Measurements from ENCODE around the gene ZCCHC10.
A peak's percentile ranks its signal among the peaks of the same experiment; 100 is the strongest.
"Not testable (repeated sequence)": the region's sequence is repeated elsewhere in the genome, so short reads cannot be mapped to it uniquely, and the experiment has no call there.

ZCCHC10 gene

DNA sequence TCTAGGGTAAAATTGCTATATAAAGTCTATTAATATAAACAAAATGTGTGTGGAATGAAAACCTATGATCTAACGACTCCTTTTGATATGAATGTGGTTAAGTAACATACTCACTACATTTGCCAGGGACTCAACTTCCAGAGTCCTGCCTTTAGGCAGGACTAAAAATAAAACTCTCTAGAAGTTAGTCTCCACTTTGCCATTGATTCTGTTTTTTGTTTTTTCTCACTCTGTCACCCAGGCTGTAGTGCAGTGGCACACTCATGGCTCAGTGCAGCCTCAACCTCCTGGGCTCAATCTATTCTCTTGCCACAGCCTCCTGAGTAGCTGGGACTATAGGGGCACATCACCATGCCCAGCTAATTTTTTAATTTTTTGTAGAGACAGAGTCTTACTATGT lies 30.0 kb downstream of the ZCCHC10 start:
- H3K4me3 ChIP-seq (ENCODE audit: low read length) = no peak overlapping the region
- no peak for DNase-seq (ENCODE audit: low read depth, low spot score)

DNA sequence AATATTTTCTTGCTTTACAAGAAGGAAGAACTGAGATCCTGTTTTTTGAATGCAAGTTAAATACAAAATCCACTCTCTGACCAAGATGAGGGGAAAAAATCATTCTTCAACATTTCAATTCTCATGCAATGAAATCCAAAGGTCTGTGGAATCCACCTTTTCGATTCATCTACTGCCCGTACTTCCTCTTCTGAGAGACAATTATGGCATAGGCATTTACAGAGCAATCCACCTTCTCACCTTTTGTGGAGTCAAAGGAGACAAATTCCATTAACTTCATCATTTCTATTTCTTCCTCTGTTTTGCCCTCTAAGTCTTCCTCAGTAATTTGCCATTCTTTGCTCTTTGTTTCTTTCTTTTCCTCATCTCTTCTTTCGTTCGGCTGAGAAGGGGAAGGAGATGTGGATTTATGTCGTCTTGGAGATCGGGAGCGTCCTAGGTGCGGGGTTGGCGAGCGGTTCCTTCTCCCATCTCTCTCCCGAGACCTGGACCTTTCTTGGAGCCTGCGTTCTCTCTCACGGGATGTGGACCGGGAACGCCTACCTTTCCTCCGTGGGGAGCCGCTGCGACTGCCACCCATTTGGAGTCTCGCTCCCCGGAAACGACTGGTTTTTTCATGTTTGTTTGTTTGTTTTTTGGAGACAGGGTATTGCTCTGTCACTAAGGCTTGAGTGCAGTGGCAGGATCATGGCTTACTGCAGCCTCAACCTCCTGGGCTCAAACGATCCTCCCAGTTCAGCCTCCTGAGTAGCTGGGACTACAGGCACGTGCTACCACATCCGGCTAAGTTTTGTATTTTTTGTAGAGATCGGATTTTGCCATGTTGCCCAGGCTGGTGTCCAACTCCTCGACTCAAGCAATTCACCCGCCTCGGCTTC lies 38.6 kb downstream of the ZCCHC10 start:
- DNase-seq (ENCODE audit: low read depth, low spot score) = no peak
- H3K4me3 ChIP-seq (ENCODE audit: low read length) = no peak overlapping the region

DNA sequence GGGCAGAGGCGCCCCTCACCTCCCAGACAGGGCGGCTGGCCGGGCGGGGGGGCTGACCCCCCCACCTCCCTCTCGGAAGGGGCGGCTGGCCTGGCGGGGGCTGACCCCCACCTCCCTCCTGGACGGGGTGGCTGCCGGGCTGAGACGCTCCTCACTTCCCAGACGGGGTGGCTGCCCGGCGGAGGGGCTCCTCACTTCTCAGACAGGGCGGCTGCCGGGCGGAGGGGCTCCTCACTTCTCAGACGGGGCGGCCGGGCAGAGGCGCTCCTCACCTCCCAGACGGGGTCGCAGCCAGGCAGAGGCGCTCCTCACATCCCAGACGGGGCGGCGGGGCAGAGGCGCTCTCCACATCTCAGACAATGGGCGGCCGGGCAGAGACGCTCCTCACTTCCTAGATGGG lies 43.4 kb downstream of the ZCCHC10 start:
- not testable (repeated sequence) for H3K4me3 ChIP-seq (ENCODE audit: low read length); DNase-seq (ENCODE audit: low read depth, low spot score)

DNA sequence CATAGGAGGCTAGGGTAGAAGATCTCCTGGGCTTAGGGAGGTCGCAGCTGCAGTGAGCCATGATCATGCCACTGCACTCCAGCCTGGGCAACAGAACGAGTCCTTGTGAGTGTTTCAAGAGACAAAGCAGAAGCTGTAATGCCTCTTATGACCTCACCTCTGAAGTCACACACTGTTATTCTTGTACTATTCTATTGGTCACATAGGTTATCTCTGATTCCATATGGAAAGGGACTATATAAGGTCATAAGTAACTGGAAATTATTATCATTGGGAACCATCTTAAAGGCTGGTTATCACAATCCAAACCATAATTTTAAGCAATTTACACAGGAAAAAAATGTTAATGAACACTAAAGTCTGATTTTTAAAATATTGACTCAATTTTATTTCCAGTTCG lies 45.1 kb downstream of the ZCCHC10 start:
- no peak overlapping the region for H3K4me3 ChIP-seq (ENCODE audit: low read length)
- DNase-seq (ENCODE audit: low read depth, low spot score) = no peak

DNA sequence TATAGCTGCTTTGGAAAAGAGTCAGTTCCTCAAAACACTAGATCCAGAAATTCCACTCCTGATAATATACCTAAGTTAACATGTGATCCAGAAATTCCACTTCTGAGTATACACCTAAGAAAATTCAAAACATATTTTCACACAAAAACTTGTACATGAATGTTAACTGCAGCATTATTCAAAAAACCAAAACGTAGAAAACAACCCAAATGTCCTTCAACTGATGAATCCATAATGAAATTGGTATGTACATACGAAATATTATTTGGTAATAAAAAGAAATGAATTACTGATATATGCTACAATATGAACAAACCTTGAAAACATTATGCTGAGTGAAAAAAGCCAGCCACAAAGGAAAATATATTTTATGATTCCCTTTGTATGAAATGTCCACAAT lies 46.4 kb downstream of the ZCCHC10 start:
- no peak overlapping the region for H3K4me3 ChIP-seq (ENCODE audit: low read length)
- no peak for DNase-seq (ENCODE audit: low read depth, low spot score)

DNA sequence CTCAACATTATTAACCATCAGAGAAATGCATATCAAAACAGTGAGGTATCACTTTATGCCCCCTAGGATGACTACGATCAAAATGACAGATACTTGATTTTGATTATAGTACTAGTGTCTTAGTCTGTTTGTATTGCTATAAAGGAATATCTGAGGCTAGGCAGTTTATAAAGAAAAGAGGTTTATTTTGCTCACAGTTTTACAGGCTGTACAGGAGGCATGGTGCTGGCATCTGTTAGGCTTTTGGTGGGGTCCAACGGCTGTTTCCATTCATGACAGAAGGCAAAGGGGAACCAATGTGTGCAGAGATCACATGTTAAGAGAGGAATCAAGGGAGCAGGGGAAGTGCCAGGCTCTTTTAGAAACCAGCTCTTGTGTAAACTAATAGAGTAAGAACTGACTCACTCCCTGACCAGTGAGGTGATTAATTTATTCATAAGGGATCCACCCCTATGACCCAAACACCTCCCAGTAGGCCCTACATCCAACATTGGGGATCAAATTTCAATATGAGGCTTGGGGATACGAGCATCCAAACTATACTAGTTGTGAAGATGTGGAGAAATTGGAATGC lies 46.9 kb downstream of the ZCCHC10 start:
- DNase-seq (ENCODE audit: low read depth, low spot score) = no peak
- H3K4me3 ChIP-seq (ENCODE audit: low read length) = no peak overlapping the region

DNA sequence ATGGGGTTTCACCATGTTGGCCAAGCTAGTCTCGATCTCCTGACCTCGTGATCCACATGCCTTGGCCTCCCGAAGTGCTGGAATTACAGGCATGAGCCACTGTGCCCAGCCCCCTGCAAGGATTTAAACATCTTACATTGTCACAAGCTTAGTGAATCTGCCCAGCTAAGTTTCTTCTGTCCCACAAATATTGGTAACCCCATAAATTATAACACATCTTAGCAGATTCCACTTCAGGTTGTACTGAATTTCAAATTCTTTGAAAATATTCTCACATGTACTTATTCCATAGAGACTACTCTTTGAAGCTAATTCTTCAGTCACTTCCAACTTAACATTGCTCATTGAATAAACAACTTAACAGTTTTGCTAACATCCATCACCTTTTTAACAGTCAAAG lies 49.5 kb downstream of the ZCCHC10 start:
- no peak for DNase-seq (ENCODE audit: low read depth, low spot score)
- H3K4me3 ChIP-seq (ENCODE audit: low read length) = no peak overlapping the region

DNA sequence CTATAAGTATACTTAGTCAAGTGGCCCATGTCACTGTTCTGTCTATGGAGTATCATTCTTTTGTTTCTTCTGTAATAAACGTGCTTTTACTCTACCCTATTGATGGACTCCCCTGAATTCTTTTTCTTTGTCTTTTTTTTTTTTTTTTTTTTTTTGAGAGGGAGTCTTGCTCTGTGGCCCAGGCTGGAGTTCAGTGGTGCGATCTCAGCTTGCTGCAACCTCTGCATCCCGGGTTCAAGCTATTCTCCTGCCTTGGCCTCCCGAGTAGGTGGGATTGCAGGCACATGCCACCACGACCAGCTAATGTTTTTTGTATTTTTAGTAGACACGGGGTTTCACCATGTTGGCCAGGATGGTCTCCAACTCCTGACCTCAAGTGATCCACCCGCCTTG lies 53.9 kb downstream of the ZCCHC10 start:
- DNase-seq (ENCODE audit: low read depth, low spot score); H3K4me3 ChIP-seq (ENCODE audit: low read length): not testable (repeated sequence)

DNA sequence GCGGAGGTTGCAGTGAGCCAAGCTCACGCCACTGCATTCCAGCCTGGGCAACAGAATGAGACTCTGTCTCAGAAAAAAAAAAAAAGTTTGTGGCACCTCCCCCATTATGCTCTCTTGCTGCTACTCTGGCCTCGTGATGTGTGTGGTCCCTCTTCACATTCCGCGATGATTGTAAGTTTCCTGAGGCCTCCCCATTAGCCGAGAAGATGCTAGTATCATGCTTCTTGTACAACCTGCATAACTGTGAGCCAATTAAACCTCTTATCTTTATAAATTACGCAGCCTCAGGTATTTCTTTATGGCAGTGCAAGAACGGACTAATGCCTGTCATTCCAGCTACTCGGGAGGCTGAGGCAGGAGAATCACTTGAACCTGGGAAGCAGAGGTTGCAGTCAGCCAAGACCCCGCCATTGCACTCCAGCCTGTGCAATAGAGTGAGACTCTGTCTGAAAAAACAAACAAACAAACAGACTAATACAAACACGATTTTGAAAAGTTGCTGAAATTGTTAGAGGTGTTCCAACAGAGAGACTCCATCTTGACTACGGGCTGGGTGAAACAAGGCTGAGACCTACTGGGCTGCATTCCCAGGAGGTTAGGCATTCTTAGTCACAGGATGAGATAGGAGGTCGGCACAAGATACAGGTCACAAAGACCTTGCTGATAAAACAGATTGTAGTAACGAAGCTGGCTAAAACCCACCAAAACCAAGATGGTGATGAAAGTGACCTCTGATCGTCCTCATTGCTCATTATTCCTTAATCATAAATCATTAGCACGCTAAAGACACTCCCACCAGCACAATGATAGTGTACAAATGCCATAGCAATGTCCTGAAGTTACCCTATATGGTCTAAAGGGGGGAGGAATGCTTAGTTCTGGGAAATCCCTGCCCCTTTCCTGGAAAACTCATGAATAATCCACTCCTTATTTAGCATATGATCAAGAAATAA lies 54.6 kb downstream of the ZCCHC10 start:
- no peak for DNase-seq (ENCODE audit: low read depth, low spot score)

DNA sequence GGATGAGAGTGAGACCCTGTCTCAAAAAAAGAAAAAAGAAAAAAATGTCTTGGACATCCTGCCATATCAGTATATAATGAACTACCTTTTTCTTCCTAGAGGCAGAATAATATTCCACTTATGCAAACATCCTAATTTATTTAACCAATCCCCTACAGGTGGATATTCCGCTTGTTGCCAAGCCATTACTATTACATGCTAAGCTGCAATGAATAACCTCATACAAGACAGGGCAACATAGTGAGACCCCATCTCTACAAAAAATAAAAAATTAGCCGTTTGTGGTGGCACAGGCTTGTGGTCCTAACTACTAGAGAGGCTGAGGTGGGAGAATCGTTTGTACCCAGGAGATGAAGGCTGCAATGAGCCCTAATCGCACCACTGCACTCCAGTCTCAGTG lies 61.2 kb downstream of the ZCCHC10 start:
- DNase-seq (ENCODE audit: low read depth, low spot score) = no peak
- no peak overlapping the region for H3K4me3 ChIP-seq (ENCODE audit: low read length)

More for the DNA sequence above, 54.6 kb downstream of the ZCCHC10 start:
- H3K4me3 ChIP-seq (ENCODE audit: low read length) = no peak overlapping the region

DNA sequence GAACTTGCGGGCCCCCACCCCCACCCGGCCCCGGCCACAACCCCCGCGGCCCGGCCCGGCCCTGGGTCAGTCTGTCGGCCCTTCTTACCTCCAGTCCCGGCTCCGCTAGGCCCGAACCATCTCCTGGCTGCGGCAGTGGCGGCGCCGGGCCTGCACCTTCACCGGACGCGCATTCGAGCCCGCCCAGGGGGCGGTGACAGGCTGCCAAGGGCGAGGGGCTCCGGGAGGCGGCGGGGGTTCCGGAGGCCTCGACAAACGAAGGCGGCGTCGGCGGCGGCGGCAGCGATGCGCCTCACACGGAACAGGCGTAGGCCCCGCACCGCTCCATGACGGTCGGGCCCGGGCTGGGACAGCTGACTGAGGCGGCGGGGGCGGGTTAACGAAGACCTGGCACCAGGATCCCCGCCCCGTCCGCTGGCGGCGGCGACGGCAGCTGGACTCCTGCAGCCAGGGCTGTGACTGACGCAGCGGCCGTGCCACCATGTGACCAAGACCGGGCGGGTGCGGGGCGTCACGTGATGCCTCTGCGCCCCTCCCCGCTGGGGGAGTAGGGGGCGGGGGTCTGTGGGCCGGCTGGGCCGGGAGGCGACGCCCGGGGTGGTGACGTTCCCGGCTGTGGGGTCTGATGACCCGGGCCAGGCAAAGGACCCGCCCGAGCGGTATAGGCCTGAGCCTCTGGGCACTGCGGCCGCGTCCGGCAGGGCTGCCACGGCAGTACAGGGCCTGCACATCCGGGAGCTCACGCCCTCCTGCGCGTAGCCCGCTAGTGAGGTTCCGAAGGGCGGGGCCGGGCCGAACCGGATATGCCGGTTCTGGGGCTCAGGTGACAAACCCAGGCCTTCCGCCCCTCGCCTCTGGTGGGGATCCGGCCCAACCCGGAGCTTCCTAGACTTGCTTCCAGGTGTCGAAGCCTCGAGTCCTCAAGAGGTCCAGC lies 62.9 kb downstream of the ZCCHC10 start, which contains the start of gene AFF4:
Gene AFF4, minus strand, starts transcription at position 464 of the 934 bp plus-strand sequence. CDS start 26,445 bp downstream, outside the sequence.
- peak; percentile 60 for DNase-seq (ENCODE audit: low read depth, low spot score)
- H3K4me3 ChIP-seq (ENCODE audit: low read length) = peak within 1 kb of the TSS; percentile 59

DNA sequence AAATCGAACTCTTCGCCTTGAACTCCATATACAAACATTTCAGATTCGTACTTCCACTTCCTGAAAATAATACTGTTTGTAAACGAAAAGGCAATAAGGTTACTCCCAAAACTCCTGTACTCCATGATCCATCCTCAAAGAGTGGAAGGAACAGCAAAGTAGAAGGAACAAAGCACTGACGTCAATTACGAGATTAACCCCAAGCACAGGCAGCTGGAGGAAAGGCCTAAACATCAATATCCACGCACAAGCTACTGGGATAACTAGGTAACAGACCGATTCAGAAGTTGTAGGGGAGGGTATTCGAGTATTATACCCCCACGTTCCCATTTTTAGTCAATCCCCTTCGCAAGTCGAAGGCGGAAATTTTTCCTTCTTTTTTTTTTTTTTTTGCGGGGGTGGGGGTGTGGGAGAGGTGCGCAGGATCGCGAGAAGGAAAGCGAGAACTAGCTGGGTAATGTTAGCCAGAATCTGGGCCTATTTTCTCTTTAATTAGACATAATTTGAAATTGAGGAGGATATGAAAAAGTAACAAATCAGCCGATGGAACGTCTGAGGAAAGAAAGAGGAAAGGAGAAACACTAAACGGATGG lies 63.8 kb downstream of the ZCCHC10 start:
- peak; percentile 19 for DNase-seq (ENCODE audit: low read depth, low spot score)
- H3K4me3 ChIP-seq (ENCODE audit: low read length) = peak overlapping the region; percentile 59

DNA sequence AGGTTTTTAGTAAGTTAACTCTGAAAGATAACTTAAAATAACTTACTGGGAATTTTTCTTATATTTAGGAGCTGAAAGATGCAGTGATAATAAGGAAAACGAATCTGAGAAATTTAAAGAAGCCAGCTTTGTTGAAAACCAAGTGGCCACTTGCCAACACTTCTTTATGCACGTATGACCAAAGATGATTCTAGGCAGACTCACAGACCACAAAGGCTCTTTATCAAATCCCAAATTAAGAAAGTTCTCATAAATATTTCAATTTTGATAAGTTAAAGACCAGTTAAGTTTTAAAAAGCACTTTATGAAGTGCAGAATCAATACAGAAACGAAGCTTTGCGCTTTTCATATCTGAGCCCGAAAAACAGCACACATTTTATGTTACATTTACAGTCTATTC lies 64.5 kb downstream of the ZCCHC10 start:
- DNase-seq (ENCODE audit: low read depth, low spot score) = no peak
- peak overlapping the region; percentile 59 for H3K4me3 ChIP-seq (ENCODE audit: low read length)

DNA sequence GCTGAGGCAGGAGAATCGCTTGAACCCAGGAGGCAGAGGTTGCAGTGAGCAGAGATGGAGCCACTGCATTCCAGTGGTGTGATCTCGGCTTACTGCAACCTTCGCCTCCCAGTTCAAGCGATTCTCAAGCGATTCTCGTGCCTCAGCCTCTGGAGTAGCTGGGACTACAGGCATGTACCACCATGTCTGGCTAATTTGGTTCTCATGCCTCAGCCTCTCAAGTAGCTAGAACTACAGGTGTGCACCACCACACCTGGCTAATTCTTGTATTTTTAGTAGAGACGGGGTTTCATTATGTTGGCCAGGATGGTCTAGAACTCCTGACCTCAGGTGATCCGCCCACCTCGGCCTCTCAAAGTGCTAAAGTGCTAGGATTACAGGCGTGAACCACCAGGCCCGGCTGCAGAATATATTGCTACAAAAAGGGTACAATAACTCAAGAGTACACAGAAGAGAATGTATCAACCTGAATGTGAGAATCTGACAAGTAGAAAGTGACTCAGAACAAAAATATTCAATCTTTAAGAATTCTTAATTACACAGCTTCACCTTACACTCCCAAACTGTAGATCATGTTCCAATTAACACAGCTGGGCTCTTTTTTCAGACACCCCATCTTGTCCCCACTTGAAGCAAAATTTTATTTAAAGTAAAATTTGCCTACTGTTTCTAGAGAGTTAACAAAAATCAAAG lies 65.1 kb downstream of the ZCCHC10 start:
- not testable (repeated sequence) for DNase-seq (ENCODE audit: low read depth, low spot score); H3K4me3 ChIP-seq (ENCODE audit: low read length)

DNA sequence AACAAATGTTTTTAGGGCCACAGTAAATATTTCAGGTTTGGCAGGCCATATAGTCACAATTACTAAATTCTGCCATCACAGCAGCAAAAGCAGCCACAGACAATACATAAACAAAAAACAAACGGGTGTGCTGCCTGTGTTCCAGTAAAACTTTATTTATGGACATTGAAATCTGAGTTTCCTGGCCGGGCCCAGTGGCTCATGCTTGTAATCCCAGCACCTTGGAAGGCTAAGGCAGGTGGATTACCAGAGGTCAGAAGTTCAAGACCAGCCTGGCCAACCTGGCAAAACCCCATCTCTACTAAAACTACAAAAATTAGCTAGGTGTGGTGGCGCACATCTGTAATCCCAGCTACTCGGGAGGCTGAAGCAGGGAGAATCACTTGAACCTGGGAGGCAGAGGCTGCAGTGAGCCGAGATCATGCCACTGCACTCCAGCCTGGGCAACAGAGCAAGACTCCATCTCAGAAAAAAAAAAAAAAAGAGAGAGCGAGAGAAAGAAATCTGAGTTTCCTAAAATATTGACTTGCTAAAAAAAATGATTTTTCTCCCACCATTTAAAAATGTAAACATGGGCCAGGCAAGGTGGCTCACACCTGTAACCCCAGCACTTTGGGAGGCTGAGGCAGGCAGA lies 70.1 kb downstream of the ZCCHC10 start:
- not testable (repeated sequence) for DNase-seq (ENCODE audit: low read depth, low spot score)

DNA sequence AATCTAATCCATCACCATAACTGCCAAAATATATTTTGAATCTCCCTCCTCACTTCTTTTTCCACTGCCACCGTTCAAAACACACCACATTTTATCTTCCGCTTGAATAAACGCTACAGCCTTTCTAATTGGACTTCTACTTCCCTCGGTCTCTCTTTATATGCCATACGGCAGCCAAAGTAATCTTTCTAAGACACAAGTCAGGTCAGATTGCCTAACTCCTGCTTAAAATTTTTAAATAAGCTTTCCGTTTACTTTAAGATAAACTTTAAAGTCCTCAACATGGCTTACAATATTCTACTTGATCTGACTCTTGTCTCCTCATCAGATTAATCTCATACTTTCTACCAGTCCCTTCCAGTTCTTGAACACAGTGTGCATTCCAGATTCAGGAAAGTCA lies 72.6 kb downstream of the ZCCHC10 start:
- DNase-seq (ENCODE audit: low read depth, low spot score) = no peak
- H3K4me3 ChIP-seq (ENCODE audit: low read length) = no peak overlapping the region

More for the DNA sequence above, 70.1 kb downstream of the ZCCHC10 start:
- H3K4me3 ChIP-seq (ENCODE audit: low read length) = not testable (repeated sequence)

DNA sequence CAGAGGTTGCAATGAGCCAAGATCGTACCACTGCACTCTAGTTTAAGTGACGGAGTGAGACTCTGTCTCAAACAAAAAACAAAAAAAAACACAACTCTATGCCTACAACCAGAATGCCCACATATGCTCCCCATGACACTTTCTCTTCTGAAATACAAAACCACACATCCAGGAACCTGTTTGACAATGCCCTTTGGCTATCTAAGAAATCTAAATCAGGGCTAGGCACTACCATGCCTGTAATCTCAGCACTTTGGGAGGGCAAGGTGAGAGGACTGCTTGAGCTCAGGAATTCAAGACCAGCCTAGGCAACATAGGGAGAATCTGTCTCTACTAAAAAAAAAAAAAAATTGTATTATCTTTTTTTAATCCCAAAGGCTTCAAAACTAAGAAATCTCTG lies 73.5 kb downstream of the ZCCHC10 start:
- DNase-seq (ENCODE audit: low read depth, low spot score) = no peak
- no peak overlapping the region for H3K4me3 ChIP-seq (ENCODE audit: low read length)

Measured in Jurkat, Clone E6-1 (cell line).